Sigmoid colon (tissue), 4 donors: ENCODE data around the gene KRT85.

Source experiments
- CTCF ChIP-seq, 4 experiments: fragments of 450-650 bp in 3 of 4; fragments of 200-600 bp in 1 of 4; IDR thresholded peaks; one replicate each; pipeline ENCODE4 v1.5.1; 2016 to 2019; ENCODE audit warnings: antibody characterized with exemption in 4 of 4, mild to moderate bottlenecking in 3 of 4, moderate library complexity in 2 of 4
- EP300 ChIP-seq, 4 donors: sonication (generic); formaldehyde crosslinking; IDR thresholded peaks; one replicate each; pipeline ENCODE4 v1.6.1; 2017; ENCODE audit warnings: antibody characterized with exemption in 4 of 4
- POLR2AphosphoS5 ChIP-seq, 4 donors: sonication (generic); formaldehyde crosslinking; IDR thresholded peaks; one replicate each; pipeline ENCODE4 v1.6.1; 2017; ENCODE audit warnings: antibody characterized with exemption in 4 of 4

- TF ChIP-seq CTCF (IDR thresholded peaks at IDR 0.05), result no peak
- TF ChIP-seq EP300 (IDR thresholded peaks at IDR 0.05), result no peak
- TF ChIP-seq POLR2AphosphoS5 (IDR thresholded peaks at IDR 0.05), result no peak
These were observed 36.3 kb upstream of the KRT85 start for GRCh38 chr12:52403561-52403960.
